Adrenal gland (tissue), 5 donors: ENCODE results near the gene CYB5A.

Experiments
- POLR2A ChIP-seq, 2 donors: fragments of 450-650 bp; IDR thresholded peaks; one replicate each; pipeline ENCODE4 v1.6.1; 2017; ENCODE audit warnings: antibody characterized with exemption in 2 of 2, mild to moderate bottlenecking in 2 of 2, moderate library complexity in 1 of 2
- TF ChIP-seq, protein P1 (sequence below), 6 experiments: fragments of 450-650 bp in 4 of 6; fragments of 200-600 bp in 2 of 6; sonication (generic) in 1 of 6; IDR thresholded peaks; 1 replicate in 5 of 6; 2 replicates in 1 of 6; pipeline versions ENCODE4 v1.5.1 to v1.8.0; 2016 to 2021; ENCODE audit warnings: antibody characterized with exemption in 6 of 6, mild to moderate bottlenecking in 2 of 6, moderate library complexity in 1 of 6
- donor health status: DM: no; HTN: no; CAD: no.

DNA sequence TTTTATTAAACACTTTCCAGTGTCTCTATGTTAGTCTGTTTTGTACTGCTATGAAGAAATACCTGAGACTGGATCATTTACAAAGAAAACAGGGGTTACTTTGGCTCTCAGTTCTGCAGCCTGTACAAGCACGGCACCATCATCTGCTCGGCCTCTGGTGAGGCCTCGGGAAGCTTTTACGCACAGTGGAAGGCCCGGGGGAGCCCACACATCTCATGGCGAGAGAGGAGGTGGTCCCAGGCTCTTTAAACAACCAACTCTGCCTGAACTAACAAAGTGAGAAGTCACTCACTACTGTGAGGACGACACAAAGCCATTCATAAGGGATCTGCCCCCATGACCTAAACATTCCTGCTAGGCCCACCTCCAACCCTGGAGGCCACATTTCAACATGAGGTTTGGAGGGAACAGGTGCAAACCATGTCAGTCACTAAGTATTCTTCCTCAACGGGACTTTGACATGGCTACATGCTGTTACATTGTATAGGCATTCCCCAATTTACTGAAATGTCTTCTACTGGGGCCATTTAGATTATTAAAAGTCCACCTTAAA lies 26.1 kb downstream of the CYB5A start:
- TF ChIP-seq, protein P1, sequence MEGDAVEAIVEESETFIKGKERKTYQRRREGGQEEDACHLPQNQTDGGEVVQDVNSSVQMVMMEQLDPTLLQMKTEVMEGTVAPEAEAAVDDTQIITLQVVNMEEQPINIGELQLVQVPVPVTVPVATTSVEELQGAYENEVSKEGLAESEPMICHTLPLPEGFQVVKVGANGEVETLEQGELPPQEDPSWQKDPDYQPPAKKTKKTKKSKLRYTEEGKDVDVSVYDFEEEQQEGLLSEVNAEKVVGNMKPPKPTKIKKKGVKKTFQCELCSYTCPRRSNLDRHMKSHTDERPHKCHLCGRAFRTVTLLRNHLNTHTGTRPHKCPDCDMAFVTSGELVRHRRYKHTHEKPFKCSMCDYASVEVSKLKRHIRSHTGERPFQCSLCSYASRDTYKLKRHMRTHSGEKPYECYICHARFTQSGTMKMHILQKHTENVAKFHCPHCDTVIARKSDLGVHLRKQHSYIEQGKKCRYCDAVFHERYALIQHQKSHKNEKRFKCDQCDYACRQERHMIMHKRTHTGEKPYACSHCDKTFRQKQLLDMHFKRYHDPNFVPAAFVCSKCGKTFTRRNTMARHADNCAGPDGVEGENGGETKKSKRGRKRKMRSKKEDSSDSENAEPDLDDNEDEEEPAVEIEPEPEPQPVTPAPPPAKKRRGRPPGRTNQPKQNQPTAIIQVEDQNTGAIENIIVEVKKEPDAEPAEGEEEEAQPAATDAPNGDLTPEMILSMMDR (IDR thresholded peaks at IDR 0.05): no peak
- TF ChIP-seq POLR2A (IDR thresholded peaks at IDR 0.05): no peak
